Lower leg skin (tissue), 3 donors: ENCODE measurements around the gene CPEB4.

Experiments
- CTCF ChIP-seq, 3 donors: fragments of 450-650 bp; IDR thresholded peaks; one replicate each; pipeline ENCODE4 v1.5.1; 2016; ENCODE audit warnings: antibody characterized with exemption in 3 of 3, mild to moderate bottlenecking in 3 of 3, moderate library complexity in 2 of 3
- POLR2A ChIP-seq, 2 donors: fragments of 450-650 bp; IDR thresholded peaks; one replicate each; pipeline ENCODE4 v1.6.1; 2016 to 2017; ENCODE audit warnings: antibody characterized with exemption in 2 of 2, mild to moderate bottlenecking in 1 of 2, moderate library complexity in 1 of 2

- TF ChIP-seq CTCF (IDR thresholded peaks at IDR 0.05) (no peak), POLR2A (IDR thresholded peaks at IDR 0.05) (no peak)
These were observed 57.0 kb downstream of the CPEB4 start for GRCh38 chr5:173945160-173945559.
